Measurements from ENCODE around the gene RNF32.

Gene RNF32

GRCh38 chr7:156640257-156640948, at the start of gene RNF32:
RNF32 (plus strand) TSS chr7:156640774; CDS start chr7:156643878, 3,104 bp downstream.
- DNase-seq: peak; percentile 98

- DNase-seq: no peak
Measured at GRCh38 chr7:156592155-156592884, 48.3 kb upstream of the RNF32 start.

GRCh38 chr7:156594283-156595080, 46.1 kb upstream of the RNF32 start:
- DNase-seq: no peak

- DNase-seq: no peak
Measured at GRCh38 chr7:156600496-156600895, 40.1 kb upstream of the RNF32 start.

GRCh38 chr7:156602283-156602682, 38.3 kb upstream of the RNF32 start:
- no peak for DNase-seq

- DNase-seq: no peak
Measured at GRCh38 chr7:156603011-156603410, 37.6 kb upstream of the RNF32 start.

- DNase-seq: no peak
Measured at GRCh38 chr7:156603629-156604028, 36.9 kb upstream of the RNF32 start.

- DNase-seq: no peak
Measured at GRCh38 chr7:156604311-156604710, 36.3 kb upstream of the RNF32 start.

GRCh38 chr7:156604836-156605695, 35.5 kb upstream of the RNF32 start:
- no peak for DNase-seq

GRCh38 chr7:156606135-156606534, 34.4 kb upstream of the RNF32 start:
- DNase-seq: no peak

GRCh38 chr7:156606691-156607331, 33.8 kb upstream of the RNF32 start:
- peak; percentile 24 for DNase-seq

- peak; percentile 67 for DNase-seq
Measured at GRCh38 chr7:156607332-156608172, 33.0 kb upstream of the RNF32 start.

- peak; percentile 67 for DNase-seq
Measured at GRCh38 chr7:156608173-156608478, 32.4 kb upstream of the RNF32 start.

- DNase-seq: peak; percentile 54
Measured at GRCh38 chr7:156609010-156609877, 31.3 kb upstream of the RNF32 start.

- no peak for DNase-seq
Measured at GRCh38 chr7:156610130-156610529, 30.4 kb upstream of the RNF32 start.

- no peak for DNase-seq
Measured at GRCh38 chr7:156610601-156611000, 30.0 kb upstream of the RNF32 start.

- no peak for DNase-seq
Measured at GRCh38 chr7:156611014-156612010, 29.3 kb upstream of the RNF32 start.

GRCh38 chr7:156612930-156613329, 27.6 kb upstream of the RNF32 start:
- DNase-seq: no peak

Measured in DMS53 (cell line).